ENCODE results near the gene FYB1. TPM values are rescaled to one million over a fixed set of nuclear protein-coding genes. Genes with fewer than 3 reads are reported as not detected.

The FYB1 gene
- total RNA-seq, 1 experiment from 2014 or later: 0.46 TPM

GRCh38 chr5:39218482-39219402 lies 621 bp downstream of the FYB1 start:
- in situ Hi-C loops (cut with HindIII; ENCODE audit: low pct_unique_long_range_greater_than_20kb, low sequenced_read_pairs): no loop called here

GRCh38 chr5:39217365-39218281 lies 1.7 kb downstream of the FYB1 start:
- CTCF ChIA-PET: interaction anchor here (0.6 to 1.1 kb wide), 5 partner anchors 14 to 330 kb away, joined by 3 to 7 read pairs (median 4); no protein-coding TSS in a partner anchor
- in situ Hi-C loops (cut with HindIII; ENCODE audit: low pct_unique_long_range_greater_than_20kb, low sequenced_read_pairs): no loop called here
- Histone ChIP-seq H3K36me3 (ENCODE audit: control insufficient read depth, insufficient read depth, low read length) (no peaks in the 10 kb centered on the region), H3K27ac (ENCODE audit: low read length) (no peak overlapping the region), H3K9me3 (ENCODE audit: control insufficient read depth, insufficient read depth, low read depth, low read length) (no peaks in the 10 kb centered on the region), H3K4me1 (ENCODE audit: control insufficient read depth, insufficient read depth, low read length) (no peaks in the 10 kb centered on the region), H3K4me3 (ENCODE audit: low read depth in 2 of 2, low read length in 2 of 2) (no peak overlapping the region), H3K27me3 (ENCODE audit: control insufficient read depth, insufficient read depth, low read length) (no peaks in the 10 kb centered on the region)
- TF ChIP-seq CTCF (IDR thresholded peaks at IDR 0.05) (peak; percentile 93), SIN3A (IDR thresholded peaks at IDR 0.05; ENCODE audit: borderline replicate concordance, insufficient read depth, low read depth, low read length) (no peak), TCF7L2 (IDR thresholded peaks at IDR 0.05; ENCODE audit: low read depth, low read length) (peak; percentile 100)
- TF ChIP-seq, protein P1, sequence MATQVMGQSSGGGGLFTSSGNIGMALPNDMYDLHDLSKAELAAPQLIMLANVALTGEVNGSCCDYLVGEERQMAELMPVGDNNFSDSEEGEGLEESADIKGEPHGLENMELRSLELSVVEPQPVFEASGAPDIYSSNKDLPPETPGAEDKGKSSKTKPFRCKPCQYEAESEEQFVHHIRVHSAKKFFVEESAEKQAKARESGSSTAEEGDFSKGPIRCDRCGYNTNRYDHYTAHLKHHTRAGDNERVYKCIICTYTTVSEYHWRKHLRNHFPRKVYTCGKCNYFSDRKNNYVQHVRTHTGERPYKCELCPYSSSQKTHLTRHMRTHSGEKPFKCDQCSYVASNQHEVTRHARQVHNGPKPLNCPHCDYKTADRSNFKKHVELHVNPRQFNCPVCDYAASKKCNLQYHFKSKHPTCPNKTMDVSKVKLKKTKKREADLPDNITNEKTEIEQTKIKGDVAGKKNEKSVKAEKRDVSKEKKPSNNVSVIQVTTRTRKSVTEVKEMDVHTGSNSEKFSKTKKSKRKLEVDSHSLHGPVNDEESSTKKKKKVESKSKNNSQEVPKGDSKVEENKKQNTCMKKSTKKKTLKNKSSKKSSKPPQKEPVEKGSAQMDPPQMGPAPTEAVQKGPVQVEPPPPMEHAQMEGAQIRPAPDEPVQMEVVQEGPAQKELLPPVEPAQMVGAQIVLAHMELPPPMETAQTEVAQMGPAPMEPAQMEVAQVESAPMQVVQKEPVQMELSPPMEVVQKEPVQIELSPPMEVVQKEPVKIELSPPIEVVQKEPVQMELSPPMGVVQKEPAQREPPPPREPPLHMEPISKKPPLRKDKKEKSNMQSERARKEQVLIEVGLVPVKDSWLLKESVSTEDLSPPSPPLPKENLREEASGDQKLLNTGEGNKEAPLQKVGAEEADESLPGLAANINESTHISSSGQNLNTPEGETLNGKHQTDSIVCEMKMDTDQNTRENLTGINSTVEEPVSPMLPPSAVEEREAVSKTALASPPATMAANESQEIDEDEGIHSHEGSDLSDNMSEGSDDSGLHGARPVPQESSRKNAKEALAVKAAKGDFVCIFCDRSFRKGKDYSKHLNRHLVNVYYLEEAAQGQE (IDR thresholded peaks at IDR 0.05; ENCODE audit: insufficient read depth in 1 of 2, low read depth in 2 of 2, low read length in 1 of 2): no peak
- peak; percentile 74 for DNase-seq (ENCODE audit: low read depth, low spot score)
- POLR2A ChIA-PET: no interaction called here
- intact Hi-C loops (cut with micrococcal nuclease; ENCODE audit: unreplicated experiment): loop anchor here (2.0 to 5.0 kb wide), 3 partner anchors 65 to 353 kb away; no protein-coding TSS in a partner anchor
- BruUV-seq (replicated peaks): no TSS peak
- ATAC-seq: peak; percentile 87

More at GRCh38 chr5:39218482-39219402, 621 bp downstream of the FYB1 start:
- no peak for DNase-seq (ENCODE audit: low read depth, low spot score)
- TF ChIP-seq, protein P1 (IDR thresholded peaks at IDR 0.05; ENCODE audit: insufficient read depth in 1 of 2, low read depth in 2 of 2, low read length in 1 of 2): no peak
- TF ChIP-seq SIN3A (IDR thresholded peaks at IDR 0.05; ENCODE audit: borderline replicate concordance, insufficient read depth, low read depth, low read length) (no peak), POLR2AphosphoS5 (IDR thresholded peaks at IDR 0.05; ENCODE audit: low read depth, low read length) (no peak)
- ChIA-PET CTCF (interaction anchor here (0.6 to 1.1 kb wide), 4 partner anchors 23 to 329 kb away, joined by 4 to 7 read pairs (median 6); no protein-coding TSS in a partner anchor), POLR2A (interaction anchor here (0.6 kb wide), 2 partner anchors 20 to 1816 kb away, joined by 9 to 11 read pairs; no protein-coding TSS in a partner anchor)
- no TSS peak for BruUV-seq (replicated peaks)
- no peak for ATAC-seq
- no peak overlapping the region for H3K4me3 ChIP-seq (ENCODE audit: low read depth in 2 of 2, low read length in 2 of 2)
- no peaks in the 10 kb centered on the region for H3K27me3 ChIP-seq (ENCODE audit: control insufficient read depth, insufficient read depth, low read length)
- H3K9me3 ChIP-seq (ENCODE audit: control insufficient read depth, insufficient read depth, low read depth, low read length): no peaks in the 10 kb centered on the region
- H3K36me3 ChIP-seq (ENCODE audit: control insufficient read depth, insufficient read depth, low read length): no peaks in the 10 kb centered on the region
- no peak overlapping the region for H3K27ac ChIP-seq (ENCODE audit: low read length)
- H3K4me1 ChIP-seq (ENCODE audit: control insufficient read depth, insufficient read depth, low read length): no peaks in the 10 kb centered on the region
- intact Hi-C loops (cut with micrococcal nuclease; ENCODE audit: unreplicated experiment): loop anchor here (5.0 kb wide), 1 partner anchor 329 kb away; no protein-coding TSS in a partner anchor

Data from Panc1 (cell line).